BLaER1 (cell line): ENCODE measurements around the gene PXT1.
"Not testable (repeated sequence)": the region's sequence is repeated elsewhere in the genome, so short reads cannot be mapped to it uniquely, and the experiment has no call there.

Source experiments
- H3K27ac ChIP-seq: shearing (Covaris generic); formaldehyde crosslinking; 2 replicates; pipeline ENCODE4 v1.8.1; 2022
- H3K27me3 ChIP-seq: shearing (Covaris generic); formaldehyde crosslinking; 2 replicates; pipeline ENCODE4 v1.8.1; 2022
- H3K36me3 ChIP-seq: shearing (Covaris generic); formaldehyde crosslinking; 2 replicates; pipeline ENCODE4 v1.8.1; 2022
- H3K4me1 ChIP-seq: shearing (Covaris generic); formaldehyde crosslinking; 2 replicates; pipeline ENCODE4 v1.8.1; 2022
- H3K4me2 ChIP-seq: shearing (Covaris generic); formaldehyde crosslinking; 2 replicates; pipeline ENCODE4 v1.8.1; 2022
- H3K4me3 ChIP-seq: shearing (Covaris generic); formaldehyde crosslinking; 2 replicates; pipeline ENCODE4 v1.8.1; 2022
- H3K9ac ChIP-seq: shearing (Covaris generic); formaldehyde crosslinking; 2 replicates; pipeline ENCODE4 v1.8.1; 2022
- H3K9me3 ChIP-seq: shearing (Covaris generic); formaldehyde crosslinking; 2 replicates; pipeline ENCODE4 v1.8.1; 2022
- H4K20me1 ChIP-seq: shearing (Covaris generic); formaldehyde crosslinking; 2 replicates; pipeline ENCODE4 v1.8.1; 2022
- Cebpa-rat ChIP-seq: shearing (Covaris generic); IDR thresholded peaks from 2 replicates; pipeline ENCODE4 v1.8.1; 2022

PXT1 gene

DNA sequence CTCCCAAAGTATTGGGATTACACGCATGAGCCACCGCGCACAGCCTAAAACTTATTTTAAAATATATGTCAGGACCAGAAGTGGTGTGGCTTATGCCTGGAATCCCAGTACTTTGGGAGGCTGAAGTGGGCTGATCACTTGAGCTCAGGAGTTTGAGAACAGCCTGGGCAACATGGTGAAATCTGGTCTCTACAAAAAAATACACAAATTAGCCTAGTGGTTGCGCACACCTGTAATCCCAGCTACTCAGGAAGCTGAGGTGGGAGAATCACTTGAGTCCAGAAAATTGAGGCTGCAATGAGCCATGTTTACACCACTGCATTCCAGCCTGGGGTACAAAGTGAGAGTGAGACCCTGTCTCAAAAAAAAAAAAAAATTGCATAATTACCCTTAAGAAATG lies 13.7 kb downstream of the PXT1 start:
- no peak overlapping the region for H3K9ac ChIP-seq
- no peak overlapping the region for H3K4me3 ChIP-seq
- H3K27ac ChIP-seq = no peak overlapping the region
- H4K20me1 ChIP-seq = no peaks in the 10 kb centered on the region
- no peaks in the 10 kb centered on the region for H3K9me3 ChIP-seq
- H3K4me1 ChIP-seq = peaks cover 15% of the 10 kb centered on the region; the same call in 1 of the 2 replicates
- TF ChIP-seq Cebpa-rat = no peak
- no peaks in the 10 kb centered on the region for H3K36me3 ChIP-seq
- H3K4me2 ChIP-seq = no peak overlapping the region
- H3K27me3 ChIP-seq = no peaks in the 10 kb centered on the region

DNA sequence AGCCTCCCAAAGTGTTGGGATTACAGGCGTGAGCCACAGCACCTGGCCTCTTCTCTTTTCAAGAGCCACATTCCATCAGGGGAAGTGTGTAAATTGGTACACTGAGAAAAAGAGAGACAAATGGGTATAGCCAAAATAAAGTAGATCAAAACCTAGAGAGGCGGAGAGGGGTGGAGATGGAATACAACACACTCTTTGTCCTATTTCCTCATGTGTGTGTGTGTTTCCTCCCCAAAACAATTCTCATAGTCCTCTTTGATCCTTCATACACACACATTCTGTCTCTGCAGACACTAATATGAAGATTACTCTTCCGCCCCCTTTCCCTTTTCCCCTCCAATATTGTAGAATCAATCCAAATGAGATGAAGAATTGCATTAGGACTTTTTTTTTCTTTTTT lies 16.0 kb downstream of the PXT1 start:
- Histone ChIP-seq H3K27me3 (no peaks in the 10 kb centered on the region), H4K20me1 (no peaks in the 10 kb centered on the region), H3K9me3 (no peaks in the 10 kb centered on the region), H3K4me2 (no peak overlapping the region), H3K27ac (no peak overlapping the region), H3K9ac (no peak overlapping the region), H3K4me3 (no peak overlapping the region), H3K4me1 (peaks cover 11% of the 10 kb centered on the region), H3K36me3 (no peaks in the 10 kb centered on the region)
- TF ChIP-seq Cebpa-rat = no peak

DNA sequence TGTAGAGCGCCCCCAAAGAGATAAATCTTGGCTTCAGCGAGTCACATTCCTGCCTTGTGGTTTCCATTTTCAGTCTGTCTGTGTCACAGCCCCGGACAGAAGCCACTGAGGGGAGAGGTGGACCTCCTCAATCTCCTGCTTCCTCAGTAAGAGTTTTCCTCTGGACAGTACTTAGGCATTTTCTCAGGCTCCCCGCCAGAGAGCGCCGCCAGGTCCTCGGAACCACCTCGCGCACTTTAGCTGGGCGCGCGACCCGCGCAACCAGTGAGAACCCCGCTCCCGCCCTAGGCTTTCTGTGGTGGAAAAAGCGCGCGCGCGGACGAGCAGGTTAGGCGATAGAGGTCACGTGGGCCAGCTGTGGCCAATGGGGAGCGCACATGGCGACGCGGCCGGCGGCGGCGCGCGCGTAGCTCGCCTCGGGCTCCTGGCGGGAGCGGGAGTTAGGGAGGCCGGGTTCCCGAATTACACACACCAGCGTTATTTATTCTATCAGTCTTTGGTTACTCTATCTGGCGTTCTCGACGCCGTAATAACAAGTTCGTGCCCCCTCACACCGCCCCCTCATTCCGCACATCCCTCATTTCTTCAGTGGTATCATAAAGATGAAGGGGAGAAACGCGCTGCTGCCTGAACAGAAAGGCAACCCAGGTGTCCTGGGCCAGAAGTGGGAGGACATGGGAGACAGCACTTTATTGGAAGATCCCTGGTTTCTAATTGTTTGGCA lies 19.4 kb downstream of the PXT1 start:
- no peaks in the 10 kb centered on the region for H3K27me3 ChIP-seq
- peaks cover 9% of the 10 kb centered on the region for H3K4me1 ChIP-seq
- H3K4me2 ChIP-seq = peak overlapping the region; percentile 80
- no peaks in the 10 kb centered on the region for H3K9me3 ChIP-seq
- peak overlapping the region; percentile 75 for H3K9ac ChIP-seq
- peak overlapping the region; percentile 61 for H3K27ac ChIP-seq
- H3K36me3 ChIP-seq = no peaks in the 10 kb centered on the region
- H4K20me1 ChIP-seq = no peaks in the 10 kb centered on the region
- H3K4me3 ChIP-seq = peak overlapping the region; percentile 66
- TF ChIP-seq Cebpa-rat = no peak

DNA sequence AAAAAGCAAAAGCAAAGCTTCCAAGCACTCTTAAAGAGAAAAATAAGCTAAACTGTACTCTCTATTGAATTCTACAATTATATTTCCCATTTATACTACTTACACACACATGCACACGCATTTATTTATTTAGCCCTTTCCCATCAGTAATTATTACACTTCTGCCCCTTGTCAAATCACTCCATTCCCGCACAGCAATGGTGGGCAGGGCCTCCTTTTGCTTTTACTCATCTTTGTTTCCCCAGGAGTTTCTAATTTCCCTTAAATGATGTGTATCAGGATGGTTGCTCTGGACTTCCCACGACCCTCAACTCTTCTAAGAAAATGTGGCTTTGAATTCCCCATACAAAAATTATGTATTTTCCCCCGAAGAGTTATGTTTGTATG lies 19.9 kb downstream of the PXT1 start:
- peak overlapping the region; percentile 61 for H3K27ac ChIP-seq

DNA sequence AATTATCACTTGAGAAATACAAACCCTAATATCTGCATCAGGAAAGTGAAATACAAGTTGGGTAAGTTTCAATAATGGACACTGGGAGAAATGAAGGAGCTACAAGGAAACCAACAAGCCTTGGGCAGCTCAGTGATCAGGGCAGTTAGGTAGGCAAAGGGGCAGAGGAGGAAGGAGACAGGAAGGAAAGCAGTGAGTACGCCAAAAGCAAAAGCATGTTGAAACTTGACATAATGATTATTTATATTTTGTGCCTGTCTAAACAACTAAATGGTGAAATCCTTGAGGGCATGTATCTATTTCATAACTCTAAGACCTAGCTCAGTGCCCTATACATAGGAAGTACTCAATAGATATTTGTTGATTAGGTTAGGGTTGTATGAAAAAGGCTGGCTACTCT lies 23.3 kb downstream of the PXT1 start:
- Histone ChIP-seq H3K4me1 (peaks cover 9% of the 10 kb centered on the region), H3K27ac (no peak overlapping the region), H4K20me1 (no peaks in the 10 kb centered on the region), H3K9me3 (no peaks in the 10 kb centered on the region; the same call in 1 of the 2 replicates), H3K4me2 (no peak overlapping the region), H3K36me3 (no peaks in the 10 kb centered on the region), H3K4me3 (no peak overlapping the region), H3K9ac (no peak overlapping the region), H3K27me3 (no peaks in the 10 kb centered on the region)
- no peak for TF ChIP-seq Cebpa-rat

More for the DNA sequence above, 19.9 kb downstream of the PXT1 start:
- Histone ChIP-seq H4K20me1 (no peaks in the 10 kb centered on the region), H3K4me2 (peak overlapping the region; percentile 80), H3K27me3 (no peaks in the 10 kb centered on the region), H3K4me1 (peaks cover 9% of the 10 kb centered on the region), H3K4me3 (peak overlapping the region; percentile 66), H3K36me3 (no peaks in the 10 kb centered on the region), H3K9me3 (no peaks in the 10 kb centered on the region), H3K9ac (peak overlapping the region; percentile 75)
- no peak for TF ChIP-seq Cebpa-rat

DNA sequence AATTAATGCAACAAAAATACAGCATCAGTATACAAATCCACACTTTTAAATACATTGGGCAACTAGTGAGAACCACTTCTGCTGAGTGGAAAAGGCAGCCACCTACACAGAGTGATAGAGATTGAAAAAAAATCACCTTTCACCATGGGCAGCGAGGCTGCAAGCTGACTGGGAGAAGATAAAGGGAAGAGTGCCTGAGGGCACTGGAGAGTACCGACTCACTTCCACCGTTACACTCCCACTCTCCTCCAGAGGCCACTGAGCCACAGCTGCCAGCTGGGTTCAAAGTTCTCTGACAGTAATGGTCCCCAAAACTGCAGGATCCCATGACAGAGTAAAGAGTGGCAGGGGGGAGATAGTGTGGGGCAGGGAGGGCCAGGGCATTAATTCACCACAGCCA lies 24.1 kb downstream of the PXT1 start:
- Histone ChIP-seq H3K4me1 (peaks cover 9% of the 10 kb centered on the region), H3K4me3 (no peak overlapping the region), H3K36me3 (no peaks in the 10 kb centered on the region), H3K9me3 (peaks cover 7% of the 10 kb centered on the region), H3K27me3 (no peaks in the 10 kb centered on the region), H3K27ac (no peak overlapping the region), H3K9ac (no peak overlapping the region), H4K20me1 (no peaks in the 10 kb centered on the region), H3K4me2 (no peak overlapping the region)
- no peak for TF ChIP-seq Cebpa-rat

DNA sequence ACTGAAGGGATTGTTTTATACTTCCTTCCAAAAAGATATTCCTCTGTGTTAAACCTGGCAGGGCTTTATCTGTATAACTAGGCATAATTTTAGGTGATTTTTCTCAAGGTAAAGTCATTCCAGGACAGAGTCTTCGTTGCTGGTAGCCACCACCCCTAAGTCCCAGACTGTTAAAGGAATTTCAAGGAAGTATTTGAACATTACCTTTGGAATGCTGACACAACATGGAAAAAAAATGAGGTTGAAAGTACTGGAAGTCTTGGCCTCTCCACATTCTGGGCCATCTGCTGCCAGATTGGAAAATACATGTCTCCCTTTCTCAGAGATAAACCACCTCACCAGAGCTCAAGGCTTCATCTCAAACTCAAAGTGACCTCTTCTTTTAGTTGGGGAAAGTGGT lies 28.2 kb downstream of the PXT1 start:
- Histone ChIP-seq H3K27ac (no peak overlapping the region), H3K27me3 (no peaks in the 10 kb centered on the region), H3K4me1 (no peaks in the 10 kb centered on the region), H3K9me3 (peaks cover 28% of the 10 kb centered on the region), H3K4me3 (no peak overlapping the region), H3K9ac (no peak overlapping the region), H3K36me3 (no peaks in the 10 kb centered on the region), H3K4me2 (no peak overlapping the region), H4K20me1 (no peaks in the 10 kb centered on the region)
- no peak for TF ChIP-seq Cebpa-rat

DNA sequence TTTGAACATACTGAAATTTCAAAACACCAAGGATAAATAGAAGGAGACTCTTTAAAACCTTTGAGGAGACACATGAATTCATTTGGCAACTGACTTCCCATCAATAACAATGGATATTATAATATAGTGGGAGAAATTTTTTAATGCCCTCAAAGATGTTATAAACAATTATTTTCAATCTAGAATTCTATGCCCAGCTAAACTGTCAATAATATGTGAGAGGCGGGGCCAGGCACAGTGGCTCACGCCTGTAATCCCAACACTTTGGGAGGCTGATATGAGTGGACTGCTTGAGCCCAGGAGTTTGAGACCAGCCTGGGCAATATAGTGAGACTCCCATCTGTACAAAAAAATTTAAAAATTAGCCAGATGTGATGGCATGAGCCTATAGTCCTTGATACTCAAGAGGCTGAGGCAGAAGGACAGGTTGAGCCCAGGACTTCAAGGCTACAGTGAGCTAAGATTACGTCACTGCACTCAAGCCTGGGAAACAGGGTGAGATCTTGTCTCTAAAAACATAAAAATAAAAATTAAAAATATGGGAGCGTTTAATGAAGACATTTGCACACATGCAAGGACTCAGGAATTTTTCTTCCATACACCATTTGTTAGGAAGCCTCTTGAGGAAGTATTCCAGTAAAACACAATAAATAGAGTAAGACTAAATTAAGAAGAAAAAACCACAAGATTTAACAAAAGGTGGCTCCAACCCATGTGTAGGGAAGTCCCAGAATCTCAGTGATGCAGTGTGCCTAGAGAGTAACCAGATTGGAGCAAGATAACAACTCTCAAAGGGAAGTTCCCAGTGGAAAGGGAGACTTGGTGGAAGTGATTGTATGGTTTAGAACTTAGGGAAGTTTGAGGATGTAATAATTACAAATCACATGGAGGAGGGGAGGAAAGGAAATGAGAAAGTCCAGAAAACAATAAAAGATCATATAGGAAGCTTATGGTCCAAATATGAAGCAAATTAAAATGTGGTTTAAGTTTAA lies 28.9 kb downstream of the PXT1 start:
- Histone ChIP-seq H3K9ac (no peak overlapping the region), H3K27me3 (no peaks in the 10 kb centered on the region), H3K9me3 (peaks cover 28% of the 10 kb centered on the region), H3K4me1 (no peaks in the 10 kb centered on the region), H3K27ac (no peak overlapping the region), H3K4me3 (no peak overlapping the region), H3K36me3 (no peaks in the 10 kb centered on the region), H4K20me1 (no peaks in the 10 kb centered on the region), H3K4me2 (no peak overlapping the region)
- no peak for TF ChIP-seq Cebpa-rat

DNA sequence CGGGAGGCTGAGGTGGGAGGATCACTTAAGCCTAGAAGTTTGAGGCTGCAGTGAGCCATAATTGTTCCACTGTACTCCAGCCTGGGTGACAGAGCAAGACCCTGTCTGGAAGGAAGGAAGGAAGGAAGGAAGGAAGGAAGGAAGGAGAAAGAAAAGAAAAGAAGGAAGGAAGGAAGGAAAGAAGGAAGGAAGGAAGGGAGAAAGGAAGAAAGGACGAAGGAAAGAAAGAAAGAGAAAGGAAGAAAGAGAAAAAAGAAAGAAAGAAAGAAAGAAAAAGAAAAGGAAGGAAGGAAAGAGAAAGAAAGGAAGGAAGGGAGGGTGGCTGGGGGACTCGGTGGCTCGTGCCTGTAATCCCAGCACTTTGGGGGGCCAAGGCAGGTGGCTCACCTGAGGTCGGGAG lies 32.9 kb downstream of the PXT1 start:
- not testable (repeated sequence) for H3K27me3 ChIP-seq, H3K4me3 ChIP-seq, H3K36me3 ChIP-seq, H4K20me1 ChIP-seq, H3K4me1 ChIP-seq, H3K27ac ChIP-seq, H3K4me2 ChIP-seq, H3K9ac ChIP-seq
- H3K9me3 ChIP-seq = peaks cover 28% of the 10 kb centered on the region

DNA sequence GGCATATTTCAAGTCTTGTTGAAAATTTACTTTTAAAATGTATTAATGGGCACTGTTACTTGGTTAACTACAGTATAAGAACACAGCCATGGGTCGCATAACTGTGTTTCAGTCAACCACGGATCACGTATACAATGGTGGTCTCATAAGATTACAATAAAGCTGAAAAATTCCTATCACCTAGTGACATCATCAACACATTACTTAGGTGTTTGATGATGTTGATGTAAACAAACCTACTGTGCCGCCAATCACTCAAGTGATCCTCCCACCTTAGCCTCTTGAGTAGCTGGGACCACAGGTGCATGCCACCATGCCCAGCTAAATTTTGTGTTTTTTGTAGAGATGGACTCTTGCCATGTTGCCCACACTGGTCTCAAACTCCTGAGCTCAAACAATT lies 38.5 kb downstream of the PXT1 start:
- Histone ChIP-seq H3K9me3 (no peaks in the 10 kb centered on the region), H3K4me3 (no peak overlapping the region), H3K27ac (no peak overlapping the region), H3K27me3 (no peaks in the 10 kb centered on the region), H3K9ac (no peak overlapping the region), H3K36me3 (no peaks in the 10 kb centered on the region), H4K20me1 (no peaks in the 10 kb centered on the region), H3K4me1 (no peaks in the 10 kb centered on the region), H3K4me2 (no peak overlapping the region)
- no peak for TF ChIP-seq Cebpa-rat
